Stimulated activated CD4-positive, alpha-beta T cell treated with anti-CD3 and anti-CD28 coated beads, Interleukin-12 subunit alpha, Interleukin-12 subunit beta, amount 100 ng/mL, for 48 hours (primary cell): ENCODE measurements around the gene ZXDC.

Experiments used
- DNase-seq, 3 donors: peaks; one replicate each; pipeline ENCODE4 v3.0.0-alpha.2; 2020; ENCODE audit warnings: low read depth in 2 of 3, low spot score in 1 of 3

Gene ZXDC

DNA sequence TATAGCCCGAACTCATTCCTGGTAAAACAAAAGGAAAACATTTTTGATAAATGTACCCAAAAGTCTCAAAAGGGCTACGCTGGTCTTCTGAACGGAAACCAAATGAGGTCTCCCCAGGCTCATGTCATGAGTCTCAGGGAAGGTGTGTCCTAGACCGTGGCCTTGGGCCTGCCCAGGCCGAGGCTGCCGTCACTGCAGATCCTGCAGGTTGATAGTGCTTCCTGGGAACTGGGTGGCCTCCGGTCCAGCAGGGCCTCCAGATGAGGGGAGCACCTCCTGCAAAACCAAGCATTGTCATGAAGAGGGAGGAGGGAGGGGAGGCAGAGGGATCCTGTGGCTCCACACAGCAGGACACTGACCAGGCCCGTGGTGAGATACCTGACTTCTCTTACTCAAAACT, 37.5 kb downstream of the ZXDC start:
- no peak for DNase-seq

DNA sequence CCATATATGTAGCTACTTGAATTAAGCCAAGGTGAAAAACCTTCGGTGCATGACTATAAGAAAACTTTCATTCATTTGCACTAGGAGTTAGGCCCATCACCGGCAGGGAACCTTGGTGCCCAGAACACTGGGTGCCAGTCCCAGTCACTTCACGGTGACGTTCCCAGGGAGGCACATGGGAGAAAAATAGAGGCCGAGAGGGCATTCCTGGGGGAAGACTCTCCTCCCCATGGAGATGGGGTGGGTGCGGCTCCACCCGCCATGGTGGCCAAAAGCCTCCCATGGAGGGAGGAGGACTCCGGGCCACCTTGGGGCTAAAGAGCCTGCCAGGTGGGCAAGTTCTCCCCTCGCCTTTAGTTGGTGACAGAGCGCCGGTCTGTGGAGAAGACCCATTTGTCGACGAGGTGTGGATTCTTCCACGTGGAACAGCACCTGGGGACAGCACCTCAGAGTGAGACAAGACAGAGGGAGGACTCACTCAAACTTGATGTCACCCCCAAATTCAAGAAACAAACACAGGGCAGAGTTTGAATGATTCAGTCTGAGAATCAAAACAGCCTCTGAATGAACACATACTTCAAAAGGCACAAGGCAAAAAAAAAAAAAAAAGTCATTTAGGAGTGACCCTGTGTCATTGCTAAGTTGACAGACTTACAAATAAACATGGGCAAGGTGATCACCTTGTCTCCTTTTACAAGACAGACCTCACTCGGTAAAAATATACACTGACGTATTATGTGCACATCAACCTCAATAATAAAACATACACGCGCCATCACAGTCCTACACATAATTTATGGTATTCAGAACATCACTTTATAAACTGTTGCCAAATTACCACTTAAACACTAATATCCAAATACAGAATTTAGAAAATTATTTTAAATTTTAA, 38.6 kb downstream of the ZXDC start:
- no peak for DNase-seq

DNA sequence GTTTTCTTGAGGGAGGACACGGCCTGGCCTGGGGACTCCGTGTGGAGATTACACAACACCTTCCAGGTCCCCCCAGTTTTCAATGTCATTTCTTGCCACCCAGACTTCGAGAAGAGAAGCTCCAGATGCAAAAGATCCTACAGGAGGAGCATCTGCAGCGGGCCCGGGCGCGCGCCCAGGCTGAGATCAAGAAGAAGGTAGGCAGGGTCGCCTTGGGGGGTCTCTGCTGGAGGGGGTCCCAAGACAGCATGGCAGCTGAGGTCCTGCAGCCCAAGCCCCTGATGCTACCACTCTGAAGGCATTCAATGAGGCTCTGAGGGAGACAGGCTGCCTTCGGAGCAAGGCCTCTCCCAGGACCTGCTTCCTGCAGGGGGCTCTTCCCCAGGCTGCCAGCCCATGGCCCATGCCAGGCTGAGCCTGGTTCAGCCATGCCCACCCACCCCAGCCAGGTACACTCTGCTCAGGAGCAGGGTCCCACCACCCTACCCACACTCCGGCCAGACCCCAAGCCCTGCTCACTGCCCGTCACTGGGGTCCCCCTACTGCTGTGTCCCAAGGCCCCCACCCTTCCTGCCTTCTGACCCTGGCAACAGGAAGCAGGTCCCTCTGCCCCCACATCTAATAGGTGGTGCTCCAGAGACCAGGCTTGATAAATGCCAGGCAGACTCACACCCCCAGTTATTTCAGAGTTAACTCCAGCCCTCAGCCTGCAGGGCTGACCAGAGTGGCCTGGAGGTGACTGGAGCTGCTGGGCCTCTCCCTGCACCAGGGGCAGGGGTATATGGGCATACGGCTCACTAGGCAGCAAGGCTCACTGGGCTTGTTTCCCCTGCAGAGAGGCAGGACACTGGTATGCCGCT, 40.0 kb downstream of the ZXDC start:
- DNase-seq = no peak

DNA sequence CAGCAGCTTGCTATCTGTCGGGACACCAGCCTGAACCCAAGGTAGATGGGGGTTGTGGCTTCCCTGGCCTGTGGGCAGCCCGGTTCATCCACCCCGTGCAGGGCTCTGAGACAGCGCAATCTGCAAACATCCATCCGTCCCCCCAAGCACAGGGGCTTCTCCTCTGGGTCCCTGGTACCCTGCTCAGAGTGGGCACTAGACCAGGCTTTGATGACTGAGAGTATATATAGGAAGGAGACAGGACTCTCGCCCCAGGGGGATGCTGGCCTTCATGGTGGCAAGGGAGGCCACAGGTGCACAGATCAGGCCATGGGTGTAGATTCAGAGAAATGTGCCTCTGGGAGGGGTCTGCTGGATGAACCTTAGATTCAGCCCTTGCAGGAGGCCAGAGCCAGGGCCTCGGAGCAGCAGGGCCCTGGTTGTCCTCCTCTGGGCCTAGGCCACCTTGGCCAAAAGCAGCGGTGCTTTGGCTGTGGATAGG, 40.7 kb downstream of the ZXDC start:
- DNase-seq = no peak

DNA sequence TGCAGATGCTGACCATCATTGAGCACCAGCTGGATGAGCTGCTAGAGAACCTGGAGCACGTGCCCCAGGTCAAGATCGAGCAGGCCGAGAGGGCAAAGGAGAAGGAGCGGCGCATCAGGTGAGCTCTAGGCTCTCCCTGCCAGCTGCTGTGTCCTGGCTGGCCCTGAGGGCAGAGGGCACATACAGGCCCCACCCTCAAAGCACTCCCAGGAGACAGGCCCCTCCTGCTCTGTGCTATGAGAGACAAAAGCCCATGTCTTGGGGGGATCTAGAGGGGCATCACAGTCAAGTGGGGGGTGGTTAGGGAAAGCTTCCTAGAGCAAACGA, 41.5 kb downstream of the ZXDC start:
- no peak for DNase-seq

DNA sequence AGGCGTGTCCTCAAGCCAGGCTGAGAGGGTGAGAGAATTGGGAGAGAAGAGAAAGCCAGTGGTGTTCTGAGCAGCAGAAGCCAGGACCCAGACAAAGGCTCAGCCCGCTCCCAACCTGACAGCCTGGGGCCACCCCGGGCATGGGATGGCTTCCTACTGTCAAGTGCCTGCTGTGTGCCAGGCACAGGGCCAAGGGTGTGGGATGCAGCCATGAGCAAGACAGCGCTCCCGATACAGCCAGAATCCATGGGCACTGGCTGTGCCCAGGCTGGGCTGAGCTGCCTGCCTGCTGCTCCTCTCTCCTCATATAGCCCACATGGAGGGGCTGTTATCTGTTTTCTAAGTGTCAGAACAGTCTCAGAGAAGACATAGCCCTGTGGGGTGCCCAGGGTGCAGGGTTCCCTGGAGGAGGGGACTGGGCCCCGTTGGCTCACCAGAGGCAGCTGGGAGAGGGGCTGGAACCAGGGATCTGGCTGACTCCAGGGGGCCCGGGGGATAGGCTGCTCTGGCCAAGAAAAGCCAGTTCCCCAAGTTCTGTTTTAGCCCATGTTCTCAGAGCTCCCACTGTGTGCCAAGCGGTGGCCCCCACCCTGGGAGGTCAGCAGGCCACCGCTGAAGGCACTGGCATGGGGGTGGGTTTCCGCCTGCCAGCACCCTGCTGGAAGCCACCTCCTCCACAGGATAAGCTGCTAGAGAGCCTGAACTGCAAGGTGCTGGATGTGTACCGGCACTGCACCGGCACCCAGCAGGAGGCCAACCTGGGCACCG, 42.0 kb downstream of the ZXDC start:
- no peak for DNase-seq

DNA sequence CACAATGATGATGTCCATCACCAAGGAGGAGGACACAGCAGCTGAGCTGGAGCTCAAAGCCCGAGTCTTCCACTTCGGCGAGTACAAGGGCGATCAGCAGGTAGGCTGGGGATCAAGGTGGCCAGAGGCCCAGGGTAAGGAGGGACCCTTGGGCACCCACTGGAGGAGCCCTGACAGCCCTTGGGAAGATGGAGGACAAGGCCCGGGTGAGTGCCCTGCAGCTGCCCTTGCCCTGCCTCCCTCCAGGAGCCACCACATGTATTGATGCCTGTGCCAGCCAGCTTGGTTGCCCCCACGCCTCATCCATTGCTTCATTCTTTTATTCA, 42.6 kb downstream of the ZXDC start:
- DNase-seq = no peak

DNA sequence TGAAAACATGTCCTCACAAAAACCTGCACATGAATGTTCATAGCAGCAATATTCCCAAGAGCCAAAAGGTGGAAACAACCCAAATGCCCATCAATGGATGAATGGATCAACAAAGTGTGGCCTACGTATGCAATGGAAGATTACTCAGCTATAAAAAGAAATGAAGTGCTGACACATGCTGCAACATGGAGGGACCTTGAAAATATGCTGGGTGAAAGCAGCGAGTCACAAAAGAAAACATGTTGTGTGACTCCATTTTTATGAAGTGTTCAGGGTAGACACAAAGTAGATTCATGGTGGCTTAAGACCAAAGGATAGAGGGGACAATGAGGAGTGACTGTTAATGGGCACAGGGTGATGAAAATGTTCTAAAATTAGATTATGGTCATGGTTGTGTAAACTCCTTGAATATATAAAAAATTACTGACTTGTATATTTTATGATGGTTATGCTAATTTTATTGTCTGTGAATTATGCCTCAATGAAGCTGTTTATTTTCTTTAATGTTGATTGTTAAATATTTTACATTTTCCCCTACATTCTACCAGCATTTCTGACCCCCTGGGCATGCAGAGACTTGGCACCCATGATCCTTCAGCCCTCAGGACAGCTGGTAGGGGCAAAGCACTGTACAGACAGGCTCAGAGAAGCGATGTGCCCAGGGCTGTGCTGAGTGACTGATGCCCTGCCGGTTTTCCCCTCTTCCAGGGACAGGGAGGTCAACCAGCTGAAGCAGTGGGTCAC, 43.2 kb downstream of the ZXDC start:
- no peak for DNase-seq

DNA sequence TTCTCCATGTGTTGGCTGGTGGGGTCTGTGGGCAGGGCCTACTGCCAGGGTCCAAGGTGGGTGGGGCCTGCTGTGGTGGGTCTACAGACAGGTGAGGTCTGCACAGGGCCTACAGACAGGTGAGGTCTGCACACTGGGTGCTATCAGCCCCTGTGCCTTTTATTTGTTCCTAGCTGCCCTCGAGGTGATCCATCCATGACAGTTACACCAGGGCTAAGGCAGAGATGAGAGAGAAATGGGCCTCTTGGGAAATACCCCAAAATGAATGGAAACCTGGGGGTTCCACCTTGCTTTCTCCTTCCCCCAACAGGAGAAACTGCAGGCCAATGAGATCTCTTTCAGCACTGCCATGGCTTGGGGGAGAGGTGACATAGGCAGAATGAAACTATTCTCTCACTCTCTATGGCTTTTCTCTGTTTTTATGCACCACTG, 44.6 kb downstream of the ZXDC start:
- DNase-seq = no peak

DNA sequence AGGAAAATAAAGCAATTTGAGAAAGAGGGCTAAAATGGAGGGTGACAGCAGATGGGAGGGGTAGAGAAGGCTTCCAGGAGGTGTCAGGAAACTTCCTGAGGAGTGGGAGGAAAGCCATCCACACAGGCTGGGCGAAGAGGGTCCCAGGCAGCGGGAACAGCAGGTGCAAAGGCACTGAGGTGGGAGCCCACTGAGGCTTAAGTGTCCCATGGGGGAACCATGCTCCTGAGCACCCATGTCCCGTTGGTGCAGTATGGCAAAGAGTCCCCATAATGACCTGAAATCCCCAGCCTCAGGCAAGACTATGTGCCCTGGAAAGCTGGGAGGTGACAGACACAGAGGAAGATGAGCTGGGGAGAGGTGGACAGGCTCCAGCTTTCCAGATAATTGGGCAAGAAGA, 50.9 kb downstream of the ZXDC start:
- DNase-seq = no peak

DNA sequence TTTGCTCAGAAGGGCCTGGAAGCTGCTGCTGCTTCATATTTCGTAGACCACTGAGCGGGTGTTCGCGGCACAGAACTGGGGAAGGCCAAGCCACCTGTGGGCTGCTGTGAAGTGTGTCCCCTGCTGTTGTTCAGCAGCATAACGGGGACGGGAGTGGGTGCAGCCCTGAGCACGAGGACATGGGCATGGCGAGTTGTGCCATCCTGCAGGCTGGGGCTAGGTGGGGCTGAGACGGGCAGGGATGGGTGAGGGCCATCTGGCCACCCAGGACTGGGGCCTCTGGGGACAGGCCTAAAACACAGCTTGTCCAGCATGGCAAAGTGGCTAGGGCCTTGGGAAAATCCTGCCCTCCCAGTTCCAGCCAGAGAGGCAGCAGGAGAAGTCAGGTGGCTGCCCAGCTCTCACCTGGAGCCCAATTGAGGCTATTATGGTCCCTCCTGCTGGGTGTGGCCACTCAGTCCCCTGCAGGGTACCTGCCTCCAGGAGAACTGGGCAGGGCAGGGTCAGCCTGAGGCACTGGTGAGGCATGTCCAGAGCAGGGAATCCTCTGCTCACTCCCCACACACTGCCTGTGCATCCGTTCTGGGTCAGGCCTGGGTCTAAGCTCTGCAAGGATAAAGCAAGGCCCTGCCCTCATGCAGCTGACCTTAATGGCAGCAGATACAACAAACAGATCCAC, 51.5 kb downstream of the ZXDC start:
- DNase-seq = no peak

DNA sequence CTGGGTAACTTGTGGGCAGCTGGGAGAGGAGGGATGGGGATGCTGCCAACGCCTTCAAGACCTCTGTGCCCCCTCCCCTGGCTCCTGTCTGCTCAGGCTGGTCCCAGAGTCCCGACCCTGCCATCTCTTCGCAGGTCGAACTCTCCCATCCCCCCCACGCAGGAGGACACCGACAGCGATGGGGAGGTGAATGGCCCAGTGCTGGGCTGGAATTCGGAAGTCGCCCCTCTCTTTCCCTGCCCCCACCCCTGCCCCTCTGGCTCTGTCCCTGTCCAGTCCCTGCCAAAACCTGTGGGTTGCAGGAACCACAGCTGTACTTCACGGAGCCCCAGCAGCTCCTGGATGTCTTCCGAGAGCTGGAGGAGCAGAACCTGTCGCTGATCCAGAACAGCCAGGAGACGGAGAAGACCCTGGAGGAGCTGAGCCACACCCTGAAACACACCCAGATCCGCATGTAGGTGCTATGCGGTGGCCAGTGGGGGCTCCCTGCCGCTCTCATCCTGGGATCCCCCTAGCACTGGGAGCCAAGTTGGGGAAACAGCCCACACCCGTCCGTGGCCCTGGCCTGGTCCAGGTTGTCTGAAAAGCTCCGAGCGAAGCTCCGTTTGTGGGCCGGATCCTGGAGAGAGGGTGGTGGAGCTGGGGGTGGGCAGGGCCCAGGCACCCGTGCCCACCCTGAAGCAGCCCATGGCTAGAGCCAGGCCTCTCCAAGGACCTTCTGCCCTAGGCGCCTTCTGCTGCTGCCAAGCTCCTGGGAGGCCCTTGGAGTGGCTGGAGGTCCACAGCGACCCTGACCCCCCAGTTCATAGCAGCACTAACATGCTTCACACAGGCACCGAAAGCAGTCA, 52.3 kb downstream of the ZXDC start:
- DNase-seq = no peak

DNA sequence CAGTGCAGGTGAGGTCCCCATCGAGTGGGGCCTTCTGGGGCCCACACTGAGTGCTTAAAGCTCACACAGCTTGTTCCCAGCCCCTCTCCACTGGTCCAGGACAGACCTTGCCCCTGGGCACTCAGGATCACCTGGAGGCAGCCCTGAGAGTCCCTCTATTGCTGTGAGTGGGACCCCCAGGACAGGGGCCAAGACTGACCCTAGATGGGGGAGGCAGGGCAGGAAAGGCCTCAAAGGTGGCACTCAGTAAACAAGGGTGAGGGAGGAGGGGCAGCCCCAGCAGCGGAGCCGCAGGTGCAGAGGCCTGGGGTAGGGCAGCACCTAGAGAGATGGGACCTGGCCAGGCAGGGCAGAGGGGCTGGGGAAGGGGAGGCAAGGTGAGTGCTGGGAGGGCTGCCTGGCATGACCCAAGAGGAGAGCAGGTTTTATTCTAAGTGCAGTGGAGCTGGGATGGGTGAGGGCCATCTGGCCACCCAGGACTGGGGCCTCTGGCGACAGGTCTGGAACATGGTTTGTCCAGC, 53.1 kb downstream of the ZXDC start:
- no peak for DNase-seq

DNA sequence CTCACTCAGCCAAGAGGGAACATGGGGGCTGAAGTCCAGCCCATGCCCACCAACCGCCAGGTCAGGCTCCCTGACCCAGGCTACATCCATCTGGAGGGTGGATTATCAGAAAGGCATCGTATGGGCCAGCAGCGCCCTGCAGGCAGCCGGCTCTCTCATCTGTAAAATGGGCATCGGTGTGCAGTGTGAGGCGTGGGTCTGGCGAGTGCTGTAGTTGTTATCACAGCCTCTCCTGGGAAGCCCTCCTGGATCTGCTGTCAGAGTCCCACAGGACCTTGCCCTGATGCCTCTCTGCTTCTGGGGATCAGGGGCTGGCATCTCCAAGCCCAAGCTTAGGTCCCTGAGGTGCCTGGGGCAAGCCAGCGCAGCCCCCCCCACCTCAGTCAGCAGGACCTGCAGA, 53.6 kb downstream of the ZXDC start:
- DNase-seq = no peak

DNA sequence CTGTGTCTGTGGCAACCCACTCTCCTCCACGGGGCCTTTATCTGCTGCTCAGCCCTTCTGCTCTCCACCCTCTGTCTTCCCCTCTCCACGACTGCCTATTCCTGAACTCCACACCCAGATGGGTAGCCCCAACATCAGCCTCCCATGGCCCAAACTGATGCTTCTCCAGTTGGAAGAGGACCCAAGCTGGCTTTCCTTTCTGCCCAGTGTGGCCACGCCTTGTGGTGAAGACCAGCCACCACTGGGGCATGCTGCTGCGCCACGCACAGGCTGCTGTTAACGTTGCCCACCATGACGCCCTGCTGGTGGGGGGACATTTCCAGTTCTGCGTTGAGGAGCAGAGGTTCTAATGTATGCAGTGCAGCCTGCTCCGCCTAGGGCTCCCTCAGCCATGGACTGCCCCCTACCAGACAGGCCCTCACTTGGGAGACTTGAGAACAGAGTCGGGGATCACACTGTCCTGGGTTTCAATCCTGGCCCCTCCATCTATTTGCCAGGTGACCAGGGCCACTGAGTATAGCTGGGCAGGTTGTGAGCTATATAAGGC, 54.0 kb downstream of the ZXDC start:
- no peak for DNase-seq

DNA sequence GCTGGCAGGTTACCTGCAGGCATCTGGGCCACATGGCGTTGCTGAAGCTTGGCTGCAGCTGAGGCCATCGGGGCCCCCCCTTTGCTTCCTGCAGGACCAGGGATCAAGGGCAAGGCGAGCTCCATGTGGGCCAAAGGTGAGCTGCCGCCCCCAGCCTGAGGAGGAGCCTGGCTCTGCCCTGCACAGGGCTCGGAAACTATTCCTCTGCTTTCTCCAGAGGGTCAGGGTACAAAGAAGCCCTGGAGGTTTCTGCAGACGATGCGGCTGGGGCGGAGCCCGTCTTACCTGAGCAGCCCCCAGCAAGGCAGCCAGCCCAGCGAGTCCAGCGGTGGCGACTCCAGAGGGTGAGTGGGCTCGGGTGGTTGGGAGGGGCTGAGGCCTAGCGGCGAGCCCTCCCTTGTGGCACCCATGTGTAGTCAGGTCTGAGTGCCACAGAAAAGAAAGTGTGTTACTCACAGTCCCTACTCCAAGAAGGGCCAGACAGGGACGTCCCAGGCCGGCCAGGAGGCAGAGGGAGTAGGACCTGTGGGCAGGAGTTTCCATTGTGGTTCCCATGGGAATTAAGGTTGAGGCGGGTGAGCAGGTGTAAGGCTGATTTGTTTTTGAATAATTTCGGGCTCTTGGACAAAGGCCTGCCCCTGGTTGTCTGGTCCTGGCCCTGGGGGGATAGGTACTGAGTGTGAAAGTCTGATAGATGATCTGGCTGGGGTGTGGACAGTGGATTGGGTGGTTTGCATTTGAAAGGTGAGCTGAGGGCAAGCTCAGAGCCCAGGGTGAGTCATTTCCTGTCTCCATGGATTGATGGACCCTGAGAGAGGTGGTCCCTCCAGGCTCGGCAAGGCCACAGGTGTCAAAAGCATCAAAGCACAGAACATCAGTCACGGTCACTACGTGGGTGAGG, 55.6 kb downstream of the ZXDC start:
- DNase-seq = no peak

DNA sequence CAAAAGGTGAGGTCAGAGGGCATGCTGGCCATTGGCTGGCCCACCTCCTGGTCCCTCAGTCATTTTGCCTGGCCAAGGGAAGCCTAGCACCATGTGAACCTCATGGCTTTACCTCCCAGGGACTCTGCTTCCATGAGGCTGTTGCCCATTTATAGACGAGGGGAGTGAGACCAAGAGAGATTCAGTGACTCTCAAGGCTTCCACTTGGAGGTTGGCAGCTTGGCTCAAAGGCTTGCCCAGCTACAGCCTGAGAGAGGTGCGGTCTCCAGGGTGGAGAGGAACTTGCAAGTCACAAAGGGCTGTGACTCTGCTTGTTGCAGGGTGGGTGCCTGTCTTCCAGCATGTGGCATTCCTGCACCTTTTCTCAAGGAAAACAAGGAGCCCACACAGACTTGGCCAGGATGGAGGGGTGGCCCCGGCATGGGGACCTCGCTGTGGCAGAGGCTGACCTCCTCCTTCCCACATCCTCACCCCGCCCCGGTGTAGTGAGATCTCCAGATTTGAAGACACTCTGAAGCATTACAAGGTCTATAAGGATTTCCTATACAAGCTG, 56.5 kb downstream of the ZXDC start:
- DNase-seq = no peak
